Inferior parietal cortex (tissue), 1 donor: ENCODE data around the gene GUCA1C.

Source experiments
- DNase-seq: peaks from one replicate; pipeline ENCODE4 v3.0.0-alpha.2; 2016; ENCODE audit errors: extremely low spot score

The GUCA1C gene

GRCh38 chr3:108907194-108907593 lies 46.5 kb downstream of the GUCA1C start:
- DNase-seq, result no peak

- DNase-seq, result no peak
Observed at GRCh38 chr3:108899530-108899929, 54.1 kb downstream of the GUCA1C start.

GRCh38 chr3:108897883-108898282 lies 55.8 kb downstream of the GUCA1C start:
- DNase-seq, result no peak

- no peak for DNase-seq
Observed at GRCh38 chr3:108894981-108895380, 58.7 kb downstream of the GUCA1C start.

GRCh38 chr3:108891833-108892232 lies 61.8 kb downstream of the GUCA1C start:
- DNase-seq, result no peak

- no peak for DNase-seq
Observed at GRCh38 chr3:108887777-108888176, 65.9 kb downstream of the GUCA1C start.

- no peak for DNase-seq
Observed at GRCh38 chr3:108887121-108887520, 66.6 kb downstream of the GUCA1C start.

GRCh38 chr3:108883373-108883772 lies 70.3 kb downstream of the GUCA1C start:
- DNase-seq, result no peak

- no peak for DNase-seq
Observed at GRCh38 chr3:108882762-108883161, 70.9 kb downstream of the GUCA1C start.

GRCh38 chr3:108879915-108880314 lies 73.8 kb downstream of the GUCA1C start:
- no peak for DNase-seq

GRCh38 chr3:108877901-108878300 lies 75.8 kb downstream of the GUCA1C start:
- DNase-seq, result no peak

- DNase-seq, result no peak
Observed at GRCh38 chr3:108863799-108864135, 89.9 kb downstream of the GUCA1C start.

GRCh38 chr3:108862865-108863798 lies 90.5 kb downstream of the GUCA1C start:
- no peak for DNase-seq

- DNase-seq, result no peak
Observed at GRCh38 chr3:108861401-108861800, 92.3 kb downstream of the GUCA1C start.
